HG03060 (cell line): ENCODE results near the gene TBC1D22A.
"Not testable (repeated sequence)": the region's sequence is repeated elsewhere in the genome, so short reads cannot be mapped to it uniquely, and the experiment has no call there.

Experiments
- ATAC-seq: cut with Tn5 transposase; IDR thresholded peaks from one replicate; pipeline ENCODE4 v1.9.1; 2021; ENCODE audit warnings: low read depth, moderate number of reproducible peaks; ENCODE audit not compliant: unreplicated experiment

The TBC1D22A gene

GRCh38 chr22:47102648-47103047, 340.2 kb downstream of the TBC1D22A start:
- no peak for ATAC-seq

GRCh38 chr22:47105085-47105484, 342.6 kb downstream of the TBC1D22A start:
- no peak for ATAC-seq

- no peak for ATAC-seq
Observed at GRCh38 chr22:47106806-47107205, 344.4 kb downstream of the TBC1D22A start.

- ATAC-seq: no peak
Observed at GRCh38 chr22:47107431-47107830, 345.0 kb downstream of the TBC1D22A start.

GRCh38 chr22:47110817-47111443, 348.5 kb downstream of the TBC1D22A start:
- no peak for ATAC-seq

- ATAC-seq: no peak
Observed at GRCh38 chr22:47111626-47112581, 349.5 kb downstream of the TBC1D22A start.

GRCh38 chr22:47112582-47112965, 350.1 kb downstream of the TBC1D22A start:
- no peak for ATAC-seq

GRCh38 chr22:47112994-47113852, 350.8 kb downstream of the TBC1D22A start:
- no peak for ATAC-seq

- ATAC-seq: no peak
Observed at GRCh38 chr22:47113853-47114415, 351.5 kb downstream of the TBC1D22A start.

- no peak for ATAC-seq
Observed at GRCh38 chr22:47114813-47115517, 352.5 kb downstream of the TBC1D22A start.

GRCh38 chr22:47115518-47115890, 353.1 kb downstream of the TBC1D22A start:
- ATAC-seq: no peak

GRCh38 chr22:47115921-47116320, 353.5 kb downstream of the TBC1D22A start:
- no peak for ATAC-seq

GRCh38 chr22:47116426-47117341, 354.2 kb downstream of the TBC1D22A start:
- no peak for ATAC-seq

- not testable (repeated sequence) for ATAC-seq
Observed at GRCh38 chr22:47117442-47117841, 355.0 kb downstream of the TBC1D22A start.

GRCh38 chr22:47119181-47119580, 356.7 kb downstream of the TBC1D22A start:
- no peak for ATAC-seq

- no peak for ATAC-seq
Observed at GRCh38 chr22:47120399-47120798, 357.9 kb downstream of the TBC1D22A start.

- no peak for ATAC-seq
Observed at GRCh38 chr22:47121791-47122190, 359.3 kb downstream of the TBC1D22A start.

- ATAC-seq: no peak
Observed at GRCh38 chr22:47122441-47123000, 360.1 kb downstream of the TBC1D22A start.
